NT2/D1 (cell line): ENCODE results near the gene NELL1.

Experiments used
- YY1 ChIP-seq: IDR thresholded peaks from 2 replicates; pipeline ENCODE4 v1.6.1; 2011; ENCODE audit not compliant: insufficient read length, insufficient read depth
- ZNF274 ChIP-seq: IDR thresholded peaks from 2 replicates; pipeline ENCODE4 v1.6.1; 2011; ENCODE audit warnings: mild to moderate bottlenecking, low read depth, low read length

GRCh38 chr11:21105196-21105917 lies 436.0 kb downstream of the NELL1 start:
- TF ChIP-seq ZNF274, result no peak
- no peak for TF ChIP-seq YY1
